NCI-H2227 treated with DMSO at 0.1 percent for 48 hours (cell line): ENCODE data around the gene MYL12A.

Source experiments
- DNase-seq: peaks from one replicate; lab custom pipeline; 2025; lab: John Stamatoyannopoulos, UW

Gene MYL12A

DNA sequence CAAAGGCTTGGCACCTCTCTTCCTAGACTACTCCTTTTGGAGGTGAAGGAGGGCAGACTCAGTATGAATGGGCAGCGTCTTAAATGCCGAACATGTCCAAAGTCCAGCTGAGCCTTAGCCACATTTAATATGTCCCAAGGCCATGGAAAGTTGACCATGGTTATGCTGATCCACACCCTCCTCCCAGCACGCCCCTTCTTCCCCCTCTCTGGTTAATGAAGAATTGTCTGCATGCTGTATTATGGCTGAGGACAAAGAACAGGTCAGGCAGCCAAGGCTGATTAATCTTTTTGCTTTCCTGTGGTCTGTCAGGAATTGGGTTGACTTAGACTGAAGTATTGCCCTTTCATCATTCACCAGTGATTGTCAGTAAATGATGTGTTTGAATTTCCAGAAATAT, 22.0 kb upstream of the MYL12A start:
- no peak for DNase-seq

DNA sequence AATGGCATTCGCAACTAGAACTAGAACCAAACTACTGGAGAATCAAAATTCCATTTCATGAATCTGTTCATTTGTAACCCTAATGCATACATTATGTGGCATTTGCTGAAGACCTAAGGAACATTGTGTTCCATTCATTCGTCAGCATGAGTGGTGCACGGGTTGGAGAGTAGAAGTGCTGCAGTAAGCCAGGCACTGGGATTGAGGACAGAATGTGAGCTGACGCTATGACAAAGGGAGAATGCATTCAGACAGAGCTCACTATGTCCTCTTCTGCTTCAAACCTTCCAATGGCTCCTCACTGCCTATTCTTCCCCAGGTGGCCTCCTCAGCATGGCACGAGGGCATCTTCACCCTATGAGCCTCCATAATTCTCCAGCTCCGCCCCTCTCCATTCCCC, 21.6 kb upstream of the MYL12A start:
- DNase-seq = no peak

DNA sequence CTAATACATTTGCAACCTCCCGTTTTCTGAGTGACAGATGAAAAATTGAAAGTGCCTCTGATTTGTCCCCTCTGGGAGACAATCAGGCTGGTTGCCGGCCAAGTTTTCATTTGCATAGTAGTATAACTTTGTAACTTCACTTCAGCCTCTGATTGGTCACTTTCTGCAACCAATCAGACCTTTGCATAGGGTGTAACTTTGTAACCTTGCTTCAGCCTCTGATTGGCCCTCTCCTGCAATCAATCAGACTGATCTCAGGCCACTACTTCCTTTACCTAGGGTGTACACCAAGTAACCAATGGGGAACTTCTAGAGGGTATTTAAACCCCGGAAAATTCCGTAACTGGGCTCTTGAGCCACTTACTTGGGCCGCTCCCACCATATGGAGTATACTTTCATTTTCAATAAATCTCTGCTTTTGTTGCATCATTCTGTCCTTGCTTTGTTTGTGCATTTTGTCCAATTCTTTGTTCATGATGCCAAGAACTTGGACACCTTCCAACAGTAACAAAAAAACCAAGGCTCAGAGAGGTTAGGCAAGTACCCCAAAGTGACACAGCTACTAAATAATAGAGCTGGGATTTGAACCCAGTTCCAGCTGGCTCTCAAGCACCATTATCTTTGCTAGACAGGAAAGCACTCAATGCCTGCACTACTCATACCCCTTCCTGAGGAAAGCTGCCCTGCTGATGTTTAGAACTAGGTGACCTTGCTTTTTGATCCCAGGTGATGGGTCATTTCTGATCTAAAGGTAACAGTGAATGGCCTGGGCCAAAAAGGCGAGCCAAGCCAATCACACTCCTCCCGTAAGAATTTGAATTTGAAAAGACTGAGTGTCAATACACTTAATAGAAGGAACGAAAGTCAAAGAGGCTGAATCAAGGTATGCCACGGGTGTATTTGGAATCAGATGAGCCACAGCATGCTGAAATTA, 16.9 kb upstream of the MYL12A start:
- no peak for DNase-seq

DNA sequence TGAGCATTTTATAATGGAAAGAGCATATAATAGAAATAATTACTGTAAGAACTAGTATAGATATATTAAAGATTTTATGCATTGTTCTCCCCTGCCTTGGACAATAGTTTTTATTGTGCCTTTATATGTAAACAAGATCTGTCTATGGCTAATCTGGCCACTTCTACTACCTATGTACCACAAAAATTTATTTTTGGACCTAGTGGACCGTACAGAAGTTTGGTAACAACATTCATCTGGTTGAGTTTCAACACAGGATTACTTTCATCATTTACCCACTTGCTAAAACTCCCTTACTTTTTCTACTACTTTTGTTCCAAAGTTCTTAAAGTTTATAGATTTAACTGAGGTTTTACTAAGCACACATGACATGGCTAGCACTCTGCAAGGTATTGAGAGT, 14.6 kb upstream of the MYL12A start:
- DNase-seq = no peak

DNA sequence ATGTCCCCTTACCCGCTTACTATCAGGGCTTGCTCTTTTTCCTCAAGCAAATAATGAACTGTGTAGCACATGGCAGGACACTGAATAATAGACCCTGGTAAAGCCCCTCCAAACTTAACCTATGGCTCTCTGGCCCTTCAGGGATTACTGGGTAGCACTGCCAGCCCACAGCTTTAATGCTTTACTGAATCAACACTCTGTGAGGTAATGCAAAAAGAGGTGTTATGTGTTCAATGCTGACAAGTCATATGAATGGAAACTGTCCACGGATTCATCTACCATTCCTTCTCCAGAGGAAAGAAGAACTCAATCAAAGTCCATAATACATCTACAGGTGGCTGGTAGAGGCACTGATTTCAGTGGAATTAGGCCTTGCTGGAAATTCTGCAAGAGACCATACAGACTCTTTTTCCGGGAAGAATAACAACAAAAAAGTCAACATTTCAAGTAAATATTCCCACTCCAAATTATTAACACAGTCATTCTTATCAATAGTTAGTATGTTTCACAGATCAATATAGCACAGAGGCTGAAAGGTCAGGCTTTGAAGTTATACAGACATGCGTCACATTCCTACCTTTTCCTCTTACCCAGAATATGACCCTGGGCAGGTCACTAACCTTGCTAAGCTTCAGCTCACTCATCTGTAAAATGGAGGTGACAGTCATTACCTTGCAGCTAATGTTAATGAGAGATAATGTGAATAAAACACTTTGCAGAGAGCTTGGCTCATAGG, 14.0 kb upstream of the MYL12A start:
- DNase-seq = no peak

DNA sequence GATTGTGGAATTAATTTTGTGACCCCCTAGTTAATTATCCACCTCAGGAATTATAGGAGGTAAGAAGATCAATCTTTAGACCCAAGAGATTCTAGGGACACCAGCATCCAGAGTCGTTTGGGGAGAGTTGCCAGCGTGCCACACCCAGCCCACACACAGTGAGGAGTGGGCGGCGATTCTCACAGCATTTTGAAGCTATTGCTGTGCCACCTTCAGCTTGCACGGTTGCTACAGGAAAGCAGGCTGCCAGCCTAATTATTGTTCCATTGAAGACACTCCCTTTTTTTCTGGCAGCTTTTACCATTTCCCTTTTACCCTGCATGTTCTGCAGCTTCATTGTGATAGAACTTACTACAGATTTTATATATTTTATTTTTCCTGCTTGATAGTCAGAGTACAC, 13.1 kb upstream of the MYL12A start:
- no peak for DNase-seq

DNA sequence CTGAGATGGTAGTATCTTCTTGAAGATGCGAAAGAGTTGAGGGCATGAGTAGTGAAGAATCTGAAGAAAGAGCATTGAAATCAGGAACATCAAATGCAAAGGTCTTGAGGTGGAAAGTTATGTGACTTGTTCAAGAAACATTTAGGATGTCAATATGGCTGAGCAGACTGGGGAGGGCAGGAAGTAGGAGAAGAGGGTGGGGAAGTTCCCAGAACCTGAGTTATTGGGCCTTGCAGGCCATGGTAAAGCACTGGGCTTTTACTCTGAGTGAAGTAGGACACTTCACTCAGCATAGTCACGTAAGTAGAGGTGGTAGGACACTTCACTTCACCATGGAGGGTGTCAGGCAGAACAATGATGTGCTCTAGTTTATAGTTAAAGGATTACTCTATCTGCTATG, 11.8 kb upstream of the MYL12A start:
- no peak for DNase-seq

DNA sequence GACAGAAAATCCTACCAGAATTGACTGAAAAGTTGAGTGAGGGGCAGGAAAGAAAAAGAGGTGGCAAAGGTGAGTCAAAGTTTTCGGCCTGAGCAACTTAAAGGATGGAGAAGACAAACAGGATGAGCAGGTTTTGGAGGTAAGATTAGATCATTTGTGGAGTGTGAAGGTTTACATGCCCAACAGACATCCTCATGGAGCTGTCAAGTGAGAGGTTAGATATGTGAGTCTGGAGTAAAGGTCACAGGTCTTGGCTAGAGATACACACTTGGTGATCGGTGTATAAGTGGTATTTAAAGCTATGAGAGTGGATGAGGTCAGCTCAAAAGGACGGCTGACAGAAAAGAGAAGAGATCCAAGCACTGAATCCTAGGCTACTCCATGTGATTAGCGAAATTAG, 11.1 kb upstream of the MYL12A start:
- DNase-seq = no peak

DNA sequence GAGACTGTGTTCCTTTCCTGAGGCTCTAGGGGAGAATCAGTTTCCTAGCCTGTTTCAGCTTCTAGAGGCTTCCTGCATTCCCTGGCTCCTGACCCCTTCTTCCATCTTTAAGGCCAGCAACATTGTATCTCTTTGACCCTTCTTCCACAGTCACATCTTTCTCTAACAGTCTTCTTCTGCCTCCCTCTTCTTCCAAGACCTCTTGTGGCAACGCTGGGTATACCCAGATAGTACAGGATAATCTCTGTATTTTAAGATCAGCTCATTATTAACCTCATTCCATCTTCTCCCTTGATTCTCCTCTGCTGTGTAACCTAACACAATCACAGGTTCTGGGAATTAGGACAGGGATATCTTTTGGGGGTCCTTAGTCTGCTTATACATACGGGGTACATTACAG, 8.9 kb upstream of the MYL12A start:
- no peak for DNase-seq

DNA sequence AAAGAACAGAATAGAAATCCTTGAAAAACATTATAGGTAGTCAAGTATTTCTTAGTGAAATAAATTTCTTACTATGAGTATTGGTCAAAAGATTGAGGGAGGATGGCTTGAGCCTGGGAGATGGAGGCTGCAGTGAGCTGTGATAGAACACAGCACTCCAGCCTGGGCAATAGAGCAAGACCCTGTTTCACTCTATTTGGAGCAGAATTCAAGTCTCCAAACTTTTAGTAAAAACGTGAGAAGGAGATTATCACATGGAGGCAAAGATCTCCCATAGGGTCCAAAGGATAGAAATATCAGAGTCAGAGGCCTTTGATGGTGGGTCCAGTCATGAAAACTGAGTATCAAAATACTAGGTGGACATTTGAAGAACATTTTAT, 2.4 kb upstream of the MYL12A start:
- no peak for DNase-seq

DNA sequence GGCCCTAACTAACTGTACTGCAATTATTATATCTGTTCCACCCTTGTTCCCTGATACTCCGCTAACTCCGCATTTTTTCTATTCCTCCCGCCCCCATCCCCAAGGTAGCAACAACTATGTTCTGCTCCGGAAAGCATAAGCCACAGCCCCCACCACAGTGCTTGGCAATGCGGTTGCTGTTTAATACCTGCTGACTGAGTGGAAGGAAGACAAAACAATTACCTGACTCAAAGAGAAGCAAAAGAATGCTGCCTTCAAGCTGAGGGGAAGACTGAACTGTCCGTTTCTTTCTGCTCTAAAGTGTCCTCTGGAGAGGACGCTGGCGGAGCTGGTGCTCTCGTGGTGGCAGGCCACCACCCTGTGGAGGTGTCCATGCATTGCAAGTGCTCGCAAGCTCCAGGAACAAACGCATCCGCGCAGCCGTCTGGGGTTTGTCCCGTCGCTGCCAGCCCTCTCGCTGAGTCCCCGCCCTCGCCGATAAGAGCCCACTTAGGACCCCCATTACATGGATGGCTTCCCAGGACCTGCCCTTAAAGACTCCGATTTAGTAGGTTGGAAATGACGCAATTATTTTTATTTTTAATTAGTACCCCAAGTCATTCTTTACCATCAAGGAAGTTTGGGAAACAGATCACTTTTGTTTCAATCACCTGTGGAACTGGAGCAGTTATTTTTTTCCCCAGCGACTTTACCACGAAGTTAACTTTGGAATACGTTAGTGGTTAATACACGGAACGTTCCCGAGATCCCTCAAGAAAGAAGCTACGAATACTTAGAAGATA, 1.6 kb upstream of the MYL12A start:
- peak; percentile 83 for DNase-seq

DNA sequence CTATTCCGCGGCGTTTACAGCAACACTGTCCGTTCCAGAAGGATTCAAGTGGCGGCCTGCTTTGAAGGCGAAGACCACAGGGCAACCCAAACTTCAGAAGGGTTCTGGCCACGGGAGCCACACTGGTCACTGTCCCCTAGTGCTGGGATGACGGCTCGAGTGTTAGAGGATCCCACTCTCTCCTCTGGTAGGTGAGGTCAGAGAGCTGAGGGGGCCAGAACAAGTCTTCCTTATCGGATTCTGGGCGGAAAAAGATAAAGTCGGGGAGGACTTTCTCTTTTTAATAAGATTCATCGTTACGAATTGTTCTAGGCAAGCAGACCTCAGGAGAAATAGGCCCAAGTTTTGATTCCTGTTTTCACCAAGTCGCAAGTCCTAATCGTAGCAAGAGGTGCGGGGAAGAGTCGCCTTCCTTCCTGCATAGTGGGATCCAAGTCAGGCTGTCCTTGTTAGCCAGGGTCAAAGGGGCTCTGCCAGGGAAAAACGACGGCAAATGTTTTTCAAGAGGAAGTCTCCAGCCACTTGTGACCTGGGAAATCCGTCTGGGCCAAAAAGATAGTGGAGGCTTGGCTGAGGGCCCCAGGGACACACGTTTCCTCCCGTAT, 864 bp upstream of the MYL12A start:
- DNase-seq = no peak

DNA sequence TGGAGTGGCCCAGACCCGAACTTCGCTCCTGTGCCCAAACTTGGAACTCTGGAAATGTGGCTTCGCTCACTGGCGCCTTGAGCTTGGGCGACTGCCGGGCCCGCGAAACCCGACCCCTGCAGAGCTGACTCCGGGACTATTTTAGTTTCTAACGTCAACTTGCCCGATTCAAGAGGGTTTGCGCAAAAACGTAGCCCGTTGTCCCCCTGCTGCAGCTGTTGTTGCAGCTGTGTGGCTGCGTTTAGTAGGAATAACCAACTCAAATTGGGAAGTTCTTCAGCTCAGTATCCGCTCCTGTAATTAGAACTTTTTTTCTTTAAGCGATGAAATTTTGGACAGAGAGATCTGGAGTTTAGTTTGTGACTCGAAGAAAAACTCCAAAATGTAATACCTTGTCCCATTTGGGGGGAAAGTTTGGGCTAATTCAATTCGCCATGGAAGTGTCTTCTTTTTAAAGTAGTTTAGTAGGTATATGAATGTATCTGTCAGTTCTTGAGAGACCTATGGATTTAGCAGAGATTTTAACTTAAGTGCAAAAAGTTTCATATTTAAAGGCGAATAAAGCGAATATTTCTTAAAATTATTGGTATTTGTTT, 559 bp downstream of the MYL12A start:
- DNase-seq = no peak

DNA sequence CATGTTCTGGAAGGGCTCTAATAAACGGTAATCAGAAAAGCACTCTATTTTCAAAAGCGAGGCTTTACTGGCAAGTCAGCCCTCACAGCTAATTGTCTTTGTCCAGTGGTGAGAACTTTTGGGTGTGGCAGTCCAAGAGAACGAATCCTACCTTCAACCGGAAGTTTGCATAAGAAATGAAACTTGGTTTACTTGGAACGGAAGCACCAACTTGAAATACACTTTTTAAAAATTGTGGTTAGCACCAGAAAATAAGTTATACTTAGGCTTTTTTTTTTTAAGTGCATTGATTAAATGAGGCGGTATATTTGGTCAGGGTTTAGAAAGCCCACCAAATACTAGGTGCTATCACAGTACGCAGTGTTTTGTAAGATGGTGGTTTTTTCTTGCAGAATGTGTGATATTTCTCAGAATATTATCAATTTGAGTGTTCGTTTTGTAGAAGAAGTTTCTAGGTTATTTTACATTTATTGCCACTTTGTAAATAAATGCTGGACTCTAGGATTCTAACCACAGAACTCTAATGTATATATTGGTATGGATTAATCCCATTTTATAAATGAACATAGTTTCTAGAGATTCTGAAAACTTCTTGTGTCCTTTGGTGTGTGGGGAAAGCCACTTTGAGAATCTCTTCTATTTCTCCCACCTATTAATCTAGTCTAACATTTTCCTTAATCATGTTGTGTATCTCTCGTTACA, 1.2 kb downstream of the MYL12A start:
- DNase-seq = no peak

DNA sequence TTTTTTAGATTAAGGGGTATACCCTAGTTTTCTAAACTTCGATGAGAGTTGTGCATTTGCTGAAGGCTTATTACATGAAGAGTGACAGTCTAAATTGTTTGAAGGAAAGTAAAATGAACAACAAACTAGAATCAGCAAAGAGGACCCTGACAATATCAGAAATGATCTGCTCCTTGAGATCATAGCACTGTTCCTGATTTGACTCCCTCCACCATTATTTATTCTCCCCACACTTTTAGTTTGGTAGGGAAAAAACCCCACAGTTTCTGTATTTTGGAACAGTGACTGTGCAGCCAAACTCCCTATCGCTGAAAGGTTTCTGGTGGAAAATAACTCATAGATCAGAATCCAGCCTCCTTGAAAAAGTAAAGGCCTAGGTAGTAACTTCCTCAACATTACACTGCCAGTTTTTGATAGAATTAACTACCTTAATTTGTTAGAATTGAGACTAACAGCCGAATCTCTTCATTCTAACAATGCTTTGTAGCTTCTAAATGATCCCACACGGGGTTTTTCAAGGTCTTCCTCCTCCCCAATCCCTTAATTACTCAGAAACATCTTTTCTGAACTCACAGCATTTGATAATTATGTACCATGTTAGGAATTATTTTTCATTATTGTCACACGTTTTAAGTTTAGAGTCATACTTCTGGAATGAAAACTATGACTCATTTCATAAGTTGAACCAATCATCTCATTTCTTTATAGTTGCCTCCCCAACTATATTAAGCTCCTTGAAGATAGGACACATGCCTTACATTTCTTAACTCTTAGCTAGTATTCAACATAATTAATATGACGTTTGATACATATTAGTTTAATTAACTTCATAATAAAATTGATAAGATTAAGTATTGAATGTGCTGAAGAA, 2.9 kb downstream of the MYL12A start:
- DNase-seq = no peak

DNA sequence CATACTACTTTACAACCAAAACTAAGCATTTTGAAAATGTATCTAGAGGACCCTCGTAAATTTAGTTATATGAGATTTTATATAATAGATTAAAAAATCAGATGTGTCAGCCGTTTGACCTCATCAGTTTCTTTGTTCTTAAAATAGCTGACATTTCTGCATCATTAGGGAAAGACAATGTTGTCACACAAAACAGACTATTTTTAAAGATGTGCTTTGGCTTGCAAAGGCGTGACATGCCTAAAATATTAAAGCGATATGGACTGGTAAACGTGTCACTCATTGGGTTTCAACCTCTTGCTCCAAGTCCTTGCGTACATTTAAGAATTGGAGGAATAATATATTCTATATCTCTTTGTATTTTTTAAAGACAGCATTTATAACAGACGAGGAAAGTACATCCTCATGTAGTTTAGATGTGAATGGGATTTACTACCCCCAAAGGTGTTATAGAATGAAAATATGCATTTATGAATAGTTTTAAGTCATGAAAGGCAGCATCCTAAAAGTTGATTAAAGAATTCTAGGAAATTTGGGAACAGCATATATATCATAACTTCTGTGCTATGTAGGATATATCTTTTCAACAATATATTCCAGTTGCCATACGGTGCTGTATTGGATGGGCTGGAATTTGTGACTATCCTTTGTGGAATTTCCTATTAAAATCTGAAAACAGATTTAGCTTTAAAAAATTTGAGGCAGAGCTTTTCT, 3.8 kb downstream of the MYL12A start:
- DNase-seq = no peak

DNA sequence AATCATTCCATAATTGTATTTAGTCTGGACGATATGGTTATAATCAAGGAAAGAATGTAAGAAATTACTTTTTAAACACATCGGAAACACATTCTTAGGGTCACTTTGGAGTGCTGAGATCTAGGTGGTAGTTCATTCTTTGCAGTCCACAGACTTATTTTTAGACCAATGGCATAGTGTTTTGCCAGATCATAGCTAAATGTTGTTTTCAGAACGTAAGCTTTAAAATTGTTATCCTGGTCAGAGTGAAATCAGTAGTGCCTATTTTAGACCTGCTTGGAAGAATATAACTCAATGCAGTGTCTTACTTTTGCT, 4.3 kb downstream of the MYL12A start:
- DNase-seq = no peak

DNA sequence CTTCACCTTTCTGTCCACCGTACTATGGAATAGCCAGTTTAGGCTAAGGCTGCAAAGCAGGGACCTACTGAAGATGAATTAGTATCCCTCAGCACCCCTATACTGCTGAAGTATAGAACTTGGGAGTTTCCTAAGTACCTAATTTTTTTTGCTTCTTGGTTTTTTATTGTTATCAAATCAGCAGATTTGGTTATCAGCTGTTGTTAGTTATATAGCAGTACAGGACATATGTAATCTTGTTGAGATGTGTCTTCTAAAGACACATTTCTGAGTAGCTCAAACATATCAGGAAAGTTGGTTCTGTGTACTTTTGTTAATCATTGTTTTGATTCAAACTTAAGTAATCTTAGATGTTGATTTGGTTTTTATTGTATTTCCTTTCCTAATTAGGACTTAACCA, 5.2 kb downstream of the MYL12A start:
- no peak for DNase-seq

DNA sequence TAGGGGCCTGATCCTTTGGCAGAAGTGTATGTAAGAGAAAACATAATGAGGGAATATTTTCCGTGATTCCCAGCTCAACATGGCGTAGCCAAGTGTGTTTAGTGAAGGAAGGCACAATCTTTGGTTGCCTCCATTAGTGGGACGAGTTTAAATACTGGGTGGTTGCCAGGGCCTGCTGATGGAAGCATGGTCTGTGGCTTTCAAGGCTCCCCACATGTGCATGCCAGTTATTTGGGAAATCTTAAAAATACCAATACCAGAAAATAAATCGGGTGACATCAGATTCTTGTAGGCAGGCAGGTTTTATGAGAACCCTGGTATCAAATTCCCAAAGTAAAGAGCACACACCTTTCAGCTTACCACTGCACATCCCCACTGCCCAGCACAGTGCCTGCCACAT, 7.1 kb downstream of the MYL12A start:
- DNase-seq = no peak
